HEK293 (cell line): ENCODE data around the gene RARRES2.

ENCODE experiments used
- CTCF ChIA-PET: fragments of 350-600 bp; formaldehyde crosslinking; extraction: SDS; loops from one replicate; lab custom pipeline; 2021; ENCODE audit warnings: antibody characterized with exemption; lab: Yijun Ruan, JAX
- POLR2A ChIA-PET: fragments of 300-600 bp; formaldehyde crosslinking; extraction: SDS; loops from one replicate; lab custom pipeline; 2020; ENCODE audit warnings: antibody characterized with exemption, inconsistent platforms; lab: Yijun Ruan, JAX
- H3K27ac ChIP-seq: fragments of 200-500 bp; sonication (Bioruptor generic); 2 replicates; pipeline ENCODE4 v1.5.1; 2014; ENCODE audit warnings: low read depth, low read length, control low read depth, inconsistent platforms; ENCODE audit errors: extremely low read depth
- H3K36me3 ChIP-seq, 2 experiments: fragments of 200-500 bp in 1 of 2; sonication (Bioruptor generic) in 1 of 2; 1 replicate in 1 of 2; 2 replicates in 1 of 2; pipeline ENCODE4 v1.5.1; 2014 to 2017; ENCODE audit warnings: inconsistent platforms in 2 of 2, low read length in 2 of 2; ENCODE audit not compliant: control insufficient read depth in 2 of 2, insufficient read depth in 1 of 2
- H3K4me1 ChIP-seq: fragments of 200-500 bp; sonication (Bioruptor generic); 2 replicates; pipeline ENCODE4 v1.5.1; 2014; ENCODE audit warnings: mild to moderate bottlenecking, low read length, inconsistent platforms; ENCODE audit not compliant: control insufficient read depth, insufficient read depth
- H3K4me3 ChIP-seq: 2 replicates; pipeline ENCODE4 v1.5.1; 2011; ENCODE audit warnings: low read depth, mild to moderate bottlenecking, control low read depth, low read length, moderate library complexity
- H3K9me3 ChIP-seq: fragments of 200-500 bp; sonication (Bioruptor generic); 2 replicates; pipeline ENCODE4 v1.5.1; 2014; ENCODE audit warnings: low read depth, low read length, inconsistent platforms; ENCODE audit not compliant: control insufficient read depth, insufficient read depth
- EGR2 ChIP-seq: fragments of 450-650 bp; formaldehyde crosslinking; IDR thresholded peaks from 2 replicates; pipeline ENCODE4 v1.5.1; 2016; ENCODE audit warnings: low read depth, missing biosample characterization, missing genetic modification characterization
- ELK4 ChIP-seq: IDR thresholded peaks from 2 replicates; pipeline ENCODE4 v1.6.1; 2011; ENCODE audit warnings: mild to moderate bottlenecking, low read depth, low read length, borderline replicate concordance
- GLIS1 ChIP-seq: fragments of 450-650 bp; formaldehyde crosslinking; IDR thresholded peaks from 2 replicates; pipeline ENCODE4 v1.5.1; 2016; ENCODE audit warnings: missing biosample characterization, missing genetic modification characterization
- OSR2 ChIP-seq: fragments of 450-650 bp; formaldehyde crosslinking; IDR thresholded peaks from 2 replicates; pipeline ENCODE4 v1.5.1; 2016; ENCODE audit warnings: missing biosample characterization, missing genetic modification characterization
- PRDM1 ChIP-seq: fragments of 450-650 bp; formaldehyde crosslinking; IDR thresholded peaks from 2 replicates; pipeline ENCODE4; 2016; ENCODE audit warnings: missing biosample characterization, missing genetic modification characterization
- PRDM4 ChIP-seq: fragments of 450-650 bp; formaldehyde crosslinking; IDR thresholded peaks from 2 replicates; pipeline ENCODE4 v1.5.1; 2017; ENCODE audit warnings: missing biosample characterization, missing genetic modification characterization
- PRDM6 ChIP-seq: fragments of 450-650 bp; formaldehyde crosslinking; IDR thresholded peaks from 2 replicates; pipeline ENCODE4 v1.5.1; 2017; ENCODE audit warnings: missing biosample characterization, missing genetic modification characterization
- SALL2 ChIP-seq: fragments of 450-650 bp; formaldehyde crosslinking; IDR thresholded peaks from 2 replicates; pipeline ENCODE4 v1.5.0; 2017; ENCODE audit warnings: missing biosample characterization, mild to moderate bottlenecking, missing genetic modification characterization, borderline replicate concordance
- YY1 ChIP-seq: fragments of 450-650 bp; formaldehyde crosslinking; IDR thresholded peaks from 2 replicates; pipeline ENCODE4 v1.5.1; 2018; ENCODE audit warnings: missing biosample characterization, missing genetic modification characterization
- ZBTB48 ChIP-seq: fragments of 450-650 bp; formaldehyde crosslinking; IDR thresholded peaks from 2 replicates; pipeline ENCODE4 v1.5.1; 2016; ENCODE audit warnings: missing biosample characterization, missing genetic modification characterization
- ZBTB49 ChIP-seq: fragments of 450-650 bp; formaldehyde crosslinking; IDR thresholded peaks from 2 replicates; pipeline ENCODE4 v1.5.1; 2016; ENCODE audit warnings: missing biosample characterization, missing genetic modification characterization, low read depth
- ZBTB7A ChIP-seq: fragments of 450-650 bp; formaldehyde crosslinking; IDR thresholded peaks from 2 replicates; pipeline ENCODE4 v1.5.1; 2016; ENCODE audit warnings: low read depth, missing biosample characterization, missing genetic modification characterization
- ZIC2 ChIP-seq: fragments of 450-650 bp; formaldehyde crosslinking; IDR thresholded peaks from 2 replicates; pipeline ENCODE4 v1.5.1; 2016; ENCODE audit warnings: missing biosample characterization, missing genetic modification characterization
- ZNF10 ChIP-seq: fragments of 450-650 bp; formaldehyde crosslinking; IDR thresholded peaks from 2 replicates; pipeline ENCODE4 v1.5.1; 2017; ENCODE audit warnings: missing biosample characterization, missing genetic modification characterization
- ZNF114 ChIP-seq: fragments of 450-650 bp; formaldehyde crosslinking; IDR thresholded peaks from 2 replicates; pipeline ENCODE4 v1.5.0; 2017; ENCODE audit warnings: missing biosample characterization, missing genetic modification characterization
- ZNF146 ChIP-seq: fragments of 450-650 bp; formaldehyde crosslinking; IDR thresholded peaks from 2 replicates; pipeline ENCODE4 v1.5.1; 2016; ENCODE audit warnings: missing biosample characterization, missing genetic modification characterization
- ZNF155 ChIP-seq: fragments of 450-650 bp; formaldehyde crosslinking; IDR thresholded peaks from 2 replicates; pipeline ENCODE4 v1.5.1; 2016; ENCODE audit warnings: missing biosample characterization, missing genetic modification characterization
- ZNF239 ChIP-seq: fragments of 450-650 bp; formaldehyde crosslinking; IDR thresholded peaks from 2 replicates; pipeline ENCODE4 v1.5.1; 2016; ENCODE audit warnings: missing biosample characterization, missing genetic modification characterization
- ZNF266 ChIP-seq: fragments of 450-650 bp; formaldehyde crosslinking; IDR thresholded peaks from 2 replicates; pipeline ENCODE4 v1.5.1; 2016; ENCODE audit warnings: missing biosample characterization, missing genetic modification characterization, low read depth
- ZNF341 ChIP-seq: fragments of 450-650 bp; formaldehyde crosslinking; IDR thresholded peaks from 2 replicates; pipeline ENCODE4; 2016; ENCODE audit warnings: low read depth, missing biosample characterization, missing genetic modification characterization
- ZNF37A ChIP-seq: fragments of 450-650 bp; IDR thresholded peaks from 2 replicates; pipeline ENCODE4 v1.5.1; 2018; ENCODE audit warnings: missing biosample characterization, missing genetic modification characterization
- ZNF488 ChIP-seq: fragments of 450-650 bp; formaldehyde crosslinking; IDR thresholded peaks from 2 replicates; pipeline ENCODE4 v1.5.1; 2016; ENCODE audit warnings: missing biosample characterization, missing genetic modification characterization
- ZNF596 ChIP-seq: fragments of 450-650 bp; IDR thresholded peaks from 2 replicates; pipeline ENCODE4 v1.5.0; 2018; ENCODE audit warnings: missing biosample characterization, mild to moderate bottlenecking, missing genetic modification characterization, moderate library complexity
- ZNF629 ChIP-seq: fragments of 450-650 bp; formaldehyde crosslinking; IDR thresholded peaks from 2 replicates; pipeline ENCODE4 v1.5.1; 2017; ENCODE audit warnings: missing biosample characterization, missing genetic modification characterization
- ZNF645 ChIP-seq: fragments of 450-650 bp; formaldehyde crosslinking; IDR thresholded peaks from 2 replicates; pipeline ENCODE4; 2016; ENCODE audit warnings: missing biosample characterization, missing genetic modification characterization
- ZNF660 ChIP-seq: fragments of 450-650 bp; IDR thresholded peaks from 2 replicates; pipeline ENCODE4 v1.5.1; 2018; ENCODE audit warnings: missing biosample characterization, mild to moderate bottlenecking, missing genetic modification characterization
- ZNF777 ChIP-seq: fragments of 450-650 bp; formaldehyde crosslinking; IDR thresholded peaks from 2 replicates; pipeline ENCODE4 v1.5.1; 2017; ENCODE audit warnings: missing biosample characterization, missing genetic modification characterization, borderline replicate concordance
- ZNF785 ChIP-seq: fragments of 450-650 bp; formaldehyde crosslinking; IDR thresholded peaks from 2 replicates; pipeline ENCODE4 v1.5.1; 2016; ENCODE audit warnings: missing biosample characterization, missing genetic modification characterization
- ZNF791 ChIP-seq: fragments of 450-650 bp; formaldehyde crosslinking; IDR thresholded peaks from 2 replicates; pipeline ENCODE4 v1.5.1; 2016; ENCODE audit warnings: missing biosample characterization, missing genetic modification characterization
- ZNF843 ChIP-seq: fragments of 450-650 bp; formaldehyde crosslinking; IDR thresholded peaks from 2 replicates; pipeline ENCODE4 v1.5.1; 2016; ENCODE audit warnings: missing biosample characterization, missing genetic modification characterization

Gene RARRES2

GRCh38 chr7:150323682-150324372 lies 17.6 kb downstream of the RARRES2 start:
- peak overlapping the region; percentile 50; the same call in 1 of the 2 replicates for H3K27ac ChIP-seq
- no peaks in the 10 kb centered on the region for H3K9me3 ChIP-seq
- H3K36me3 ChIP-seq: peaks cover 8 to 46% of the 10 kb centered on the region in 2 experiments
- POLR2A ChIA-PET: interaction anchor here (0.6 to 1.2 kb wide), 3 partner anchors 11 to 842 kb away, joined by 3 to 5 read pairs (median 3); no protein-coding TSS in a partner anchor
- CTCF ChIA-PET: interaction anchor here (0.5 kb wide), 1 partner anchor 575 kb away, joined by 3 read pairs; no protein-coding TSS in a partner anchor
- H3K4me3 ChIP-seq: peak overlapping the region; percentile 80
- no peaks in the 10 kb centered on the region for H3K4me1 ChIP-seq
- TF ChIP-seq ZNF155 (tag by site-specific recombination) (no peak), ZNF785 (no peak), ZNF488 (no peak), EGR2 (tag by site-specific recombination) (no peak), ZNF596 (tag by site-specific recombination) (no peak), OSR2 (tag by site-specific recombination) (no peak), ZNF777 (tag by site-specific recombination) (no peak), ZNF645 (no peak), ZNF660 (tag by site-specific recombination) (no peak), ZNF341 (tag by site-specific recombination) (peak; percentile 91; the same call in 1 of the 2 replicates), ZNF37A (tag by site-specific recombination) (no peak), ZBTB7A (tag by site-specific recombination) (no peak), ELK4 (no peak), ZNF114 (tag by site-specific recombination) (no peak), ZNF791 (tag by site-specific recombination) (no peak), PRDM4 (tag by site-specific recombination) (no peak), PRDM6 (tag by site-specific recombination) (no peak), SALL2 (tag by site-specific recombination) (no peak), ZNF10 (no peak), ZBTB48 (tag by site-specific recombination) (no peak), ZNF266 (tag by site-specific recombination) (no peak), ZIC2 (tag by site-specific recombination) (peak; percentile 58), ZNF239 (tag by site-specific recombination) (no peak), ZNF629 (no peak), GLIS1 (tag by site-specific recombination) (no peak), ZNF843 (tag by site-specific recombination) (no peak), ZNF146 (tag by site-specific recombination) (no peak), YY1 (no peak), ZBTB49 (tag by site-specific recombination) (no peak), PRDM1 (tag by site-specific recombination) (peak; percentile 44; the same call in 1 of the 2 replicates)
